ENCODE data around the gene HECTD2.
"Not testable (repeated sequence)": the region's sequence is repeated elsewhere in the genome, so short reads cannot be mapped to it uniquely, and the experiment has no call there.

- TF ChIP-seq POLR2AphosphoS5 (IDR thresholded peaks at IDR 0.05; ENCODE audit: borderline replicate concordance, low read depth, low read length); EZH2 (IDR thresholded peaks at IDR 0.05): not testable (repeated sequence)
These were observed 150.7 kb downstream of the HECTD2 start for GRCh38 chr10:91560827-91561226.
